ENCODE results near the gene NHSL2. TPM values are rescaled to one million over a fixed set of nuclear protein-coding genes. Genes with fewer than 3 reads are reported as not detected.
A peak's percentile ranks its signal among the peaks of the same experiment; 100 is the strongest.
"Not testable (repeated sequence)": the region's sequence is repeated elsewhere in the genome, so short reads cannot be mapped to it uniquely, and the experiment has no call there.

The NHSL2 gene
- 1 to 10 TPM; 1.3 to 3.4 TPM for total RNA-seq
- long read RNA-seq: 0 reads

DNA sequence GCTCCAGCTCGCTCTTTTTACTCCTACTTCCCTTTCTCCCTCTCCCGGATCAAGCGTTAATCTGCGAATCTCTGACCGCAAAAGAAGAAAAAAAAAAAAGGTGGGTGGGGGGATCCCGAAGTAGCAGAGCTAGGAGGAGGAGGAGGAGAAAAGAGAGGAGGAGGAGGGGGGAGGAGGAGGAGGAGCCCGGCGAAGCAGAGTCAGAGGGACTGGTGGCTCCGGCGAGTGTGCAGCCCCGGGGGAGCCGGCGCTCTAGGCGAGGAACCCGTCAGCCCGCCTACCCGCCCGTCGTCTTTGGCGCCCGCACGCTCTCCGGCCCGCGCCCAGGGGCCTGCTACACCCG lies at the start of gene NHSL2:
Gene NHSL2, plus strand, starts transcription at position 203 of the 343 bp plus-strand sequence.
- no peak for DNase-seq
- intact Hi-C loops (cut with DNase I, micrococcal nuclease): no loop called here
- ATAC-seq: no peak

GRCh38 chrX:71867680-71868079 lies 43.0 kb upstream of the NHSL2 start:
- intact Hi-C loops (cut with DNase I, micrococcal nuclease): no loop called here
- ATAC-seq: no peak
- no peak for DNase-seq

- DNase-seq; intact Hi-C loops (cut with DNase I, micrococcal nuclease); ATAC-seq: not testable (repeated sequence)
These were observed 41.1 kb upstream of the NHSL2 start for GRCh38 chrX:71869566-71869965.

GRCh38 chrX:71870208-71871098 lies 40.2 kb upstream of the NHSL2 start:
- intact Hi-C loops (cut with DNase I, micrococcal nuclease): no loop called here
- no peak for ATAC-seq
- no peak for DNase-seq

GRCh38 chrX:71871367-71871766 lies 39.3 kb upstream of the NHSL2 start:
- intact Hi-C loops (cut with DNase I, micrococcal nuclease): no loop called here
- ATAC-seq (no peak), DNase-seq (no peak)

DNA sequence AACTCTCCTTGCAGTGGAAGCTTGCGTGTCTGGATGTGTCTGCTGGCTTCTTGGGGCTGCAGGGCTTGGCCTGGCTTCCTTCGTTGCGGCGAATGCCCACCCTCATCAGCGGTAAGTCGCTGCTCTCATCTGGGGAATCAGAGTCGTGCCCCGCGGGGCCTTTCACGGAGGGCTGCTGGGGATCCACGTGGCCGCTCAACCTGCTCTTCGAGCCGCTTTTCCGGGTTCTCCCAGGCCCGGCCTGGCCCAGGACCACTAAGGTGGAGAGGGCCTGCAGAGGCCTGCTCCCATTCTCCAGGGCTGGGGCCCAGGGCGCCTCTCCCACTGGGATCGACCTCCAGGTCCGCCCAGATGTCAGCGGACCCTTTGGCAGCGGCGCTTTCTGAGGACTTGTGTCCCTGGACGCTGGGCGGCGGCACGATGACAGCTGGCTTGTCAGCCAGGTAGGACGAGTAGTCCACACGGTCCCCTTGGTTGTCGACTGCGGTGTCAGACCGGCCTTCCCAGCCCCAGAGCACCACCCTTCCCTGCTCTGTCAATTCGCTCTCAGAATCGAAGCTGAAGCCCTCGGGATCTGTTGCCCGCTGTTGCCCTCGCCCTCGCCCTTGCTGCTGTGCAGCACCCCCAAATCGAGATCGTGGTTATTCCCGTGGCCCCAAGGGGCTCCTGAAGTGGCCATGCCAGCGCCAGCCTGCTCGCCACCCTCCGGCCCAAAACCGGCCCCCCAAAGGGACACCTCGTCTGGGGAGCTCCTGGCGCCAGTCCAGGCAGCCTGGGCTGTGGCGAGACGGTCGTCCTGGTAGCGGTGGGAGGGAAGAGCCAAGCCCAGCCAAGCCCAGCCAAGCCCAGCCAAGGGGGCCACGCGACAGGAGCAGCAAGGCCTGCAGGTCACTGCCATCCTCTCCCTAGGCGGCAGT lies 37.8 kb upstream of the NHSL2 start:
- no peak for DNase-seq
- intact Hi-C loops (cut with DNase I, micrococcal nuclease): no loop called here
- ATAC-seq: no peak

DNA sequence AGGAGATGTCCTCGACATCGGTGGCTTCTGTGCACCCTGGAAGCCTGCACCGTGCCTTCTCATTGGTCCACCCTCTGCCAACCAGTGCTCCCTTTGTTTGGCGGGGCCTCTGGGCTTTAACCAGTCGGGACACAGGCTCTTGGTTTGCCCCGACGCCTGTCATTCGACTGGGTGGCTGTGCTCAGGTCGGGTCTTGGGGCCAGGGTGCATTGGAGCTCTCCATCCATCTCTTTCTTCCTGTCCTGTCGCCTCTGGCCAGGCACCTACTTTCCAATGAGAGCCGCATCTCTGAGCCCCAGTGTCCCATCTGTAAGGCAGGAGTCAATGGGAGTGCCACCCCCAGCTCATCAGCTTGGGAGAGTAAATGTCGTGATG lies 37.2 kb upstream of the NHSL2 start:
- DNase-seq (no peak), ATAC-seq (no peak)
- intact Hi-C loops (cut with DNase I, micrococcal nuclease): no loop called here

DNA sequence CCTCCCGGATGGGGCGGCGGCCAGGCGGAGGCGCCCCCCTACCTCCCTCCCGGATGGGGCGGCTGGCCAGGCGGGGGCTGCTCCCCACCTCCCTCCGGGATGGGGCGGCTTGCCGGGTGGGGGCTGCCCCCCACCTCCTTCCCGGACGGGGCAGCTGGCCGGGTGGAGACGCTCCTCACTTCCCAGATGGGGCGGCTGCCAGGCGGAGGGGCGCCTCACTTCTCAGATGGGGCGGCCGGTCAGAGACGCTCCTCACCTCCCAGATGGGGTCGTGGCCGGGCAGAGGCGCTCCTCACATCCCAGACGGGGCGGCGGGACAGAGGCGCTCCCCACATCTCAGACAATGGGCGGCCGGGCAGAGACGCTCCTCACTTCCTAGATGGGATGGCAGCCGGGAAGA lies 33.8 kb upstream of the NHSL2 start:
- DNase-seq; ATAC-seq; intact Hi-C loops (cut with DNase I, micrococcal nuclease): not testable (repeated sequence)

DNA sequence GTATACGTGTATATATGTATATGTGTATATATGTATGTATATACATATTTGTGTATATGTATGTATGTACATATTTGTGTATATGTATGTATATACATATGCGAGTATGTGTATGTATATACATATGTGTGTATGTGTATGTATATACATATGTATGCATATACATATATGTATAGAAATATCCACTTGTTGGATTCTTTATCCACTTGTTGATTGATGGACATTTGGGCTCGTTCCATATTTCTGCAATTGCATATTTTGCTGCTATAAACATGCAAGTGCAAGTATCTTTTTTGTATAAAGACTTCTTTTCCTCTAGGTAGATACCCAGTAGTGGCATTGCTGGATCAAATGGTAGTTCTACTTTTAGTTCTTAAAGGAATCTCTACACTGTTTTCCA lies 25.5 kb upstream of the NHSL2 start:
- intact Hi-C loops (cut with DNase I, micrococcal nuclease): no loop called here
- ATAC-seq (no peak), DNase-seq (no peak)

DNA sequence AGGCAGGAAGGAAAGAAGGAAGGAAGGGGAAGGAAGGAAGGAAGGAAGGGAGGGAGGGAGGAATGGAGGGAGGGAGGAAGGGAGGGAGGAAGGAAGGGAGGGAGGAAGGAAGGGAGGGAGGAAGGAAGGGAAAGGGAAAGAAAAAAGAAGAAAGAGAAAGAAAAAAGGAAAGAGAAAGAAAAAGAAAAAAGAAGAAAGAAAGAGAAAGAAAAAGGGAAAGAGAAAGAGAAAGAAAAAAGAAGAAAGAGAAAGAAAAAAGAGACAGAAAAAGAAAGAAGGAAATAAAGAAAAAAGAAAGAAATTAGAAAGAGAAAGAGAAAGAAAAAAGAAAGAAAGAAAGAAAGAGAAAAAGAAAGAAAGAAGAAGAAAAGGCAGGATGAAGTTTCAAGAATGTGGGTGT lies 15.0 kb upstream of the NHSL2 start:
- DNase-seq: no peak
- ATAC-seq: no peak
- intact Hi-C loops (cut with DNase I, micrococcal nuclease): no loop called here

- ATAC-seq: no peak
- DNase-seq: no peak
- intact Hi-C loops (cut with DNase I, micrococcal nuclease): no loop called here
These were observed 4.5 kb upstream of the NHSL2 start for GRCh38 chrX:71906144-71906543.

DNA sequence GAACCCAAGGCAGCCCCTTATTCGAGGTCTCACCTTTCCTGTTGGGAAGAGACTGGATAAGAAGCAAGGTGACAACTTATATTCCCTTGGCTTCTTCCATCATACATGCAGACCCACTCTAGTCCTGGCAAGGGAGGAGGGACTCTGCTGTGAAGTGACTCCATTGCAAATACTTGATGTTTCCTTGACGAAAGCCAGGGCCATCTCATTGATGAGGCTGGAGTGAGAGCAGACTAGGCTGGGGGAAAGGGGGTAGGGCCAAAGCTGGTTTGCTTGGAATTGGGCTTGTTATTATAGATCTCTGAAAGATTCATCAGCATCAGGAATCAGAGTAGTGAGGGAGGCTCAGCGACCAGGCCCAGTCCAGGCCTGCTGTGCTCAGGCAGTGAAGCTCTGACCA lies 2.3 kb upstream of the NHSL2 start:
- intact Hi-C loops (cut with DNase I, micrococcal nuclease): no loop called here
- ATAC-seq (no peak), DNase-seq (no peak)

GRCh38 chrX:71909956-71910355 lies 689 bp upstream of the NHSL2 start:
- DNase-seq (no peak), ATAC-seq (no peak)
- intact Hi-C loops (cut with DNase I, micrococcal nuclease): no loop called here

DNA sequence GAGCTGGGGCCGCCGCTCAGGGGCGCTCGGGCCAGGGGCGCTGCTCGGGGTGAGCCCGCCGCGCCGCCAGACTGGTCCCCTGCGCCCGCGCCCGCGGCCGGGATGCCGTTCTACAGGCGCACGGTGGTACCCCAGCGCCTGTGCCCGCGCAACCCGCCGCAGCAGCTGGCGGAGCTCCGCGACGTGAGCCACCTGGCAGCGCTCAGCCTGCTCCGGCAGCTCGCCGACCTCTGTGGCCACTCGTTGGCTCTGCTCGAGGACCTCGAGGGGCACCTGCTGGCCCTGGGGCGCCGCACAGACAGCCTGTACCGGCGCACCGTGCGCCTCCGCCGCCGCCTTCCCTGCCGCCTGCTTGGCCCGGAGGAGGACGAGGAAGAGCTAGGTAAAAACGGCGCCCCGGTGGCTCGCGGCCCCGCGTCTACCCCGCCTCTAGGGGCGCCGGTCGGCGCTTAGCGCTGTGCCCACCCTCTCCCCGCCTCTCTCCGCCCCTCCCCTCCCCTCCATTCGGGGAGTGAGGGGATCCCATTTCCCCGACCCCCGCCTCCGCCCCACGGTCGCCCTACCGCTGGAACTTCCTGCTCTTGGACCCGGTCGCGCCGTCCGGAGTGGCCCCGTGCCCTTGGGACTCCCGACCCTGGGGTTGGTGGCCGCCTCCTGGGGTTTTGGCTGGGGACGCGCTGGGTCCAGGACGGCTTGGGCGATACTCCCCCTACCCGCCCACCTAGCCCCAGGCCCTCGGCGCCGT lies 513 bp downstream of the NHSL2 start:
- intact Hi-C loops (cut with DNase I, micrococcal nuclease): no loop called here
- peak in 1 of 2 donors; percentile 5 for DNase-seq

GRCh38 chrX:71911731-71912050 lies 1.0 kb downstream of the NHSL2 start:
- peak in 1 of 2 donors; percentile 6 for DNase-seq
- intact Hi-C loops (cut with DNase I, micrococcal nuclease): no loop called here
- no peak for ATAC-seq

More for the DNA sequence above, 513 bp downstream of the NHSL2 start:
- no peak for ATAC-seq

- no peak for DNase-seq
- ATAC-seq: no peak
- intact Hi-C loops (cut with DNase I, micrococcal nuclease): no loop called here
These were observed 1.5 kb downstream of the NHSL2 start for GRCh38 chrX:71912156-71912555.

DNA sequence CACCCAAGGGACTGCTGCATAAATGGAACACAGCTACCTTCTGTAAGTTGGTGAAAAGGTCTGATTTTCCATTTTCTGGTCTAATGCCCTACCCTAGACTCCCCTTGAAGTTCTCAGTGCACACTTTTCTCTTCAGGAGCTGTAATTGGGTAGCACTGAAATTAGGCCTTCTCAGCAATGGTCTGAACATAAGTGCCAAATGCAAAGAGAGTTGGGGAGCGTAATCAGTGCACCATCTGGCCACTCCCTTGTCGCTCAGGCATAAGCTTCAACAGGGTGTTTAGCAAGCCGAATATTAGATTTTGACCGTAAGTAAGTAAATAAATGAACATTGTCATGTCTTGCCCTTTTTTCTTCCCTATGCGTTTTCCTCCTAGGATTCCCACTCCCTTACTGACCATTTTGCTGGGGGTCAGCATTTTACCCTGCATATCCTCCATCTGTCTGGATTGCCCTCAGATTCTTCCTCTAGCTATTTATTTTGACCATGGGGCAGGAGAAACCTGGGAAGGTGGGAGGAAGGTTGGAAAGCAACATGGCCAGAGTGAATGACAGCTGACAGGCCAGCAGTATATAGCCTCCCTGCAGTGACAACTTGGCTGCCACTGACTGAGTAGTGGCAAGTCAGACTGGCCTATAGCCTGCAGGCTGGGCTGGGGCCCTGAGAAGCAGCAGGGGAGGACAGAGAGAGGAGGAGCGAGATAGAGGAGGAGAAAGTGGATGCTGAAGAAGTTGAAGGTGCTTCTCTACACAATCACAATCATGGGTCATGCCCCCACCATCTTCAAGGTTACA lies 2.7 kb downstream of the NHSL2 start:
- intact Hi-C loops (cut with DNase I, micrococcal nuclease): no loop called here
- no peak for DNase-seq
- ATAC-seq: no peak

DNA sequence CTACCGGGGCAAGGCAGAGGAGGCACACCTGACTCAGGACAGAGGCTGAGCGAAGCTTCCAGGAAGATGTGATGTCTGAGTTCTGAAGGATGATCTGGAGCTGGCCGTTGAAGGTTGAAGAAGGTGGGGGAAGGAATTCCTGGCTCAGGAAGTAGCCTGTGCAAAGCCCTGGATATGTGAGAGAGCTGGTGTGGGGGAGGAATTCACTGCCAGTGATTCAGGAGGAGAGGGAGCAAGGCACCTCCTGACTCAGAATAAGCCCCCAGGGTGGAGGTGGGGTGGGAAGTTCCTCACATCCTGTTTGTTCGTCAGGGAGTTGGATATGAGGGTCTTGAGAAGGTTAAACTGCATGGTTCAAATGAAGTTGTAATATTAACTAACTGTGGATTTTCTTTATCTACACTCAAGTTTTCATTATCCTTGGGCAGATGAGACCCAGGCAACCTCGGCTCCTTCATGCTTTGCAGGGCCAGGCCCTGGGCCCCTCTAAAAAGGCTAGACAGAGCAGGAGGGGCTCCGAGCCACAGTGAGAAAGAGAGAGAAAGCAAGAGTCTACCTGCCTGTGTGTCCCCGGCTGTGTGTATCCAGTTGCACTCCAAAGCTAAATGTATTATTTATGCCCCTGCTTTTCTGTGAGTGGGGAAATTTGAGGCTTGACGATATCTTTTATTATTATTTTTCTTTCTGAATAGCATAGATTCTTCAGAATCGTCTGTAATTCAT lies 7.1 kb downstream of the NHSL2 start:
- ATAC-seq (no peak), DNase-seq (no peak)
- intact Hi-C loops (cut with DNase I, micrococcal nuclease): no loop called here

Measured in left colon (tissue), 2 donors.